Measurements from ENCODE around the gene ACTL8. TPM values are rescaled to one million over a fixed set of nuclear protein-coding genes. Genes with fewer than 3 reads are reported as not detected.

ACTL8 gene
- total RNA-seq, 1 donor: not detected

GRCh38 chr1:17725811-17726582 lies 29.1 kb upstream of the ACTL8 start:
- H3K4me3 ChIP-seq (ENCODE audit: low read depth, low read length): no peak overlapping the region
- no peak for DNase-seq (ENCODE audit: low read depth)
- TF ChIP-seq, protein P1, sequence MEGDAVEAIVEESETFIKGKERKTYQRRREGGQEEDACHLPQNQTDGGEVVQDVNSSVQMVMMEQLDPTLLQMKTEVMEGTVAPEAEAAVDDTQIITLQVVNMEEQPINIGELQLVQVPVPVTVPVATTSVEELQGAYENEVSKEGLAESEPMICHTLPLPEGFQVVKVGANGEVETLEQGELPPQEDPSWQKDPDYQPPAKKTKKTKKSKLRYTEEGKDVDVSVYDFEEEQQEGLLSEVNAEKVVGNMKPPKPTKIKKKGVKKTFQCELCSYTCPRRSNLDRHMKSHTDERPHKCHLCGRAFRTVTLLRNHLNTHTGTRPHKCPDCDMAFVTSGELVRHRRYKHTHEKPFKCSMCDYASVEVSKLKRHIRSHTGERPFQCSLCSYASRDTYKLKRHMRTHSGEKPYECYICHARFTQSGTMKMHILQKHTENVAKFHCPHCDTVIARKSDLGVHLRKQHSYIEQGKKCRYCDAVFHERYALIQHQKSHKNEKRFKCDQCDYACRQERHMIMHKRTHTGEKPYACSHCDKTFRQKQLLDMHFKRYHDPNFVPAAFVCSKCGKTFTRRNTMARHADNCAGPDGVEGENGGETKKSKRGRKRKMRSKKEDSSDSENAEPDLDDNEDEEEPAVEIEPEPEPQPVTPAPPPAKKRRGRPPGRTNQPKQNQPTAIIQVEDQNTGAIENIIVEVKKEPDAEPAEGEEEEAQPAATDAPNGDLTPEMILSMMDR (IDR thresholded peaks at IDR 0.05; ENCODE audit: insufficient read depth, low read depth, low read length): no peak

DNA sequence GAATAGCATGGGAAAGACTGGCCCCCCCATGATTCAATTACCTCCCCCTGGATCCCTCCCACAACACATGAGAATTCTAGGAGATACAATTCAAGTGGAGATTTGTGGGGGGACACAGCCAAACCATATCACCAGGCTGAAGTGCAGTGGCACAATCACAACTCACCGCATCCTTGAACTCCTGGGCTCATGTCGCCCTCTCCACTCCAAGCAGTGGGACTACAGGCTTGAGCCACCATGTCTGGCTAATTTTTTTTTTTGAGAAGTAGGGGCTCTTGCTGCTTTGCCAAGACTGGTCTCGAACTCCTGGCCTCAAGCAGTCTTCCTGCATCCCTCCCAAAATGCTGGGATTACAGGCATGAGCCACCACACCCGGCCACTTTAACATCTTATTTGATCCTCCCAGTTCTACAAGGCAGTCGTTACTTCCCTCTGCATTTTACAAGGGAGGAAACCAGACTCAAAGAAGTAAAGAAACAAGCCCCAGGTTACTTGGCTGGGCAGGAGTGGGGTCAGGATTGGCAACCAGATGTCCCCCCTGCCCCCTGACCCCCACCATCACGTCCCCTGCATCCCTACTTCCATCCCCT lies 26.9 kb upstream of the ACTL8 start:
- no peak for DNase-seq (ENCODE audit: low read depth)
- TF ChIP-seq, protein P1 (IDR thresholded peaks at IDR 0.05; ENCODE audit: insufficient read depth, low read depth, low read length): no peak
- H3K4me3 ChIP-seq (ENCODE audit: low read depth, low read length): no peak overlapping the region

DNA sequence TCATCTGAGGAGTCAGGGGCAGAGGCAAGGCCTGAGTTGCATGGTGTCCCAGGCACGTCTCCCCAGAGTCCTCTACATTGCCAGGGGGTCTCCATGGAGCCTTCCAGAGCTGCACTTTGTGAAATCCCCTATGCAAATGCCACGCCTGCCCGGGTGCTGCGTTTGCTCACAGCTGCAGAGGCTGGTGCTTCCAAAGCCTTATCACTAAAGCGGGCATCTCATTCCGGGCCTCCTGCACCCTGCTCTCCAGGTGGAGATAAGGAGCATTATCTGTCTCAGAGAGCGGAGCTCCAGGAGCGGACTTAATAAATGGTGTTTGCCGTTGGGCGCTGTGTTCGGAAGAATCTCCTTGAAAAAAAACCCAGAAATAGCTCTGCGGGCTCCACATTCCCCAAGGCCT lies 25.9 kb upstream of the ACTL8 start:
- no peak overlapping the region for H3K4me3 ChIP-seq (ENCODE audit: low read depth, low read length)
- no peak for DNase-seq (ENCODE audit: low read depth)
- TF ChIP-seq, protein P1 (IDR thresholded peaks at IDR 0.05; ENCODE audit: insufficient read depth, low read depth, low read length): no peak

DNA sequence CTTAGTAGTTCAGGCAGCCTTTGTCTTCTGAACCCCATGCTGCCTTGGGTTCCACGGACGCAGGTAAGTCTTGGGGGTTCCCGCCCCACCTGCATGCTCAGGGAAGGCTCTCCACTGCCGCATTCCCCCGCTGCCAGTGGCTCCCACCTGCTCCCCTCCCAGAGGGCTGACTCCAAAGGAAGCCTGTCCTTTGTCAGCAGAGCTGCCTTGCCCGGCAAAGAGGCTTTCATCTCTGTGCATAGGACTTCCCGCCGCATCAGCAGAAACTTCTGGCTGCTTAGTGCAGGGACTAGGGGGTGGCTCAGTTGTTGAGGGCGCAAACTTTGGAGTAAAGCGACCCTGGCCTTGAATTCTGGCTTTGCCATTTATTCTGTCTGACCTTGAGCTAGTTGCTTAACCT lies 25.2 kb upstream of the ACTL8 start:
- TF ChIP-seq, protein P1 (IDR thresholded peaks at IDR 0.05; ENCODE audit: insufficient read depth, low read depth, low read length): no peak
- DNase-seq (ENCODE audit: low read depth): no peak
- no peak overlapping the region for H3K4me3 ChIP-seq (ENCODE audit: low read depth, low read length)

- no peak overlapping the region for H3K4me3 ChIP-seq (ENCODE audit: low read depth, low read length)
- TF ChIP-seq, protein P1 (IDR thresholded peaks at IDR 0.05; ENCODE audit: insufficient read depth, low read depth, low read length): no peak
- DNase-seq (ENCODE audit: low read depth): no peak
These were observed 23.7 kb upstream of the ACTL8 start for GRCh38 chr1:17731460-17731859.

- peak; percentile 2 for DNase-seq (ENCODE audit: low read depth)
- TF ChIP-seq, protein P1 (IDR thresholded peaks at IDR 0.05; ENCODE audit: insufficient read depth, low read depth, low read length): no peak
- H3K4me3 ChIP-seq (ENCODE audit: low read depth, low read length): no peak overlapping the region
These were observed 22.7 kb upstream of the ACTL8 start for GRCh38 chr1:17732475-17732874.

Measured in fibroblast of villous mesenchyme (primary cell).